GM19463 (cell line): ENCODE measurements around the gene CCDC144A.
"Not testable (repeated sequence)": the region's sequence is repeated elsewhere in the genome, so short reads cannot be mapped to it uniquely, and the experiment has no call there.

Source experiments
- ATAC-seq: cut with Tn5 transposase; IDR thresholded peaks from one replicate; pipeline ENCODE4 v1.9.1; 2021; ENCODE audit warnings: mild to moderate bottlenecking, moderate library complexity; ENCODE audit not compliant: unreplicated experiment

Gene CCDC144A

DNA sequence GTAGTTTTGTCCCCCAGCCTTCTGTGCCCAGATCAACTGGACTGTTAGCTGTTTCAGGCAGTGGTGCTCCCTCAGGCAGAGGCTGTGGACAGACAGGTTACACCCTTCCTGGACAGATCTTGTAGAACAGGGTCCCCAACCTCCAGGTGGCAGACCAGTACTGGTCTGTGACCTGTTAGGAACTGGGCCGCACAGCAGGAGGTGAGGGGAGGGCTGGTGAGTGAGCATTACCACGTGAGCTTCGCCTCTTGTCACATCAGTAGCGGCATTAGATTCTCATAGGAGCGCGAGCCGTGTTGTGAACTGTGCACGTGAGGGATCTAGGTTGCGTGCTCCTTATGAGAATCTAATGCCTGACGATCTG is 61.9 kb downstream of the CCDC144A start:
- ATAC-seq = not testable (repeated sequence)

- not testable (repeated sequence) for ATAC-seq
Observed at GRCh38 chr17:16757520-16757919, 67.5 kb downstream of the CCDC144A start.

- not testable (repeated sequence) for ATAC-seq
Observed at GRCh38 chr17:16758177-16758576, 68.1 kb downstream of the CCDC144A start.

- not testable (repeated sequence) for ATAC-seq
Observed at GRCh38 chr17:16768290-16769175, 78.5 kb downstream of the CCDC144A start.

GRCh38 chr17:16772394-16773145 is 82.5 kb downstream of the CCDC144A start:
- not testable (repeated sequence) for ATAC-seq

GRCh38 chr17:16773146-16773522 is 83.1 kb downstream of the CCDC144A start:
- not testable (repeated sequence) for ATAC-seq

DNA sequence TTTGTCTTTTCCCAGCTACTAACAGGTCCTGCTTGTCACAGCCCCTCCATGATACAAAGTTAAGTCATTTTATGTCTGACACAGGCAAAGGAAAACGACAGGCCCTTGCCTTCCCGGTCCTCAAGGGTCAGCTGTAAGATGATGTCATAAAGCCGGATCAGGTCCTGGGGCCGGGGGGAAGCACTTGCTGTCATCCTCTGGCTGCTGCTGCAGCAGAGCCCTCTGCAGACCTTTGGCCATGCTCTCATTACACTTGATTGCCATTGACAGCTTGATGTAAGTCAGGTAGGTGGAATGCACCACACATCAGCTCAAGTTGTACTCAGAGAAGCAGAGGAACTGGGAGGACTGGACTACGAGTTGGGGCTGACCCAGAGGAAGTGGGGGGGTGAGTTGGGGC is 97.8 kb downstream of the CCDC144A start:
- not testable (repeated sequence) for ATAC-seq

- ATAC-seq = not testable (repeated sequence)
Observed at GRCh38 chr17:16788889-16789536, 99.0 kb downstream of the CCDC144A start.

GRCh38 chr17:16789622-16790021 is 99.6 kb downstream of the CCDC144A start:
- not testable (repeated sequence) for ATAC-seq

DNA sequence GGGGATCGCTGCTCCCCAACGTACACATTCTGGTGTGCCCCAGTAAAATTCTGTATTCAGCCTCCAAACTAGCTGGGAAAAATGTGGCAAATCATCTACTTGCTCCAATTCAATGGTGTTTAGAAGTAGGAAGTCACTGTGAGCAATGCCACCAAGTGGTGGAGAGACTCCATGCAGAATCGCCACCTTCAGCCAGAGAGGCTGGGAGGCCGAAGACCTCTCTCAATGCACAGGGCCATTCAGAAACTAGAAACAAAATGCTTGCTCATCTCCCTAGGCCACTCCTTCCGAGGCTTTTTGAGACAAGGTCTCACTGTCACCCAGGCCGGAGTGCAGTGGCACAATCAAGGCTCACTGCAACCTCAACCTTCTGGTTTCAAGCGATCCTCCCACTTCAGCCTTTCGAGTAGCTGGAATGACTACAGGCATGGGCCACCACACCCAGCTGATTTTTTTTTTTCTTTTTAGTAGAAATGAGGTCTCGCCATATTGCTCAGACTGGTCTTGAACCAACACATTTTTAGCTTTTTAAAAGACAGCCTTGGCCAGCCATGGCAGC is 100.4 kb downstream of the CCDC144A start:
- ATAC-seq = not testable (repeated sequence)

- ATAC-seq = not testable (repeated sequence)
Observed at GRCh38 chr17:16794215-16794614, 104.2 kb downstream of the CCDC144A start.

GRCh38 chr17:16795894-16796293 is 105.9 kb downstream of the CCDC144A start:
- not testable (repeated sequence) for ATAC-seq

GRCh38 chr17:16804851-16805250 is 114.8 kb downstream of the CCDC144A start:
- not testable (repeated sequence) for ATAC-seq

DNA sequence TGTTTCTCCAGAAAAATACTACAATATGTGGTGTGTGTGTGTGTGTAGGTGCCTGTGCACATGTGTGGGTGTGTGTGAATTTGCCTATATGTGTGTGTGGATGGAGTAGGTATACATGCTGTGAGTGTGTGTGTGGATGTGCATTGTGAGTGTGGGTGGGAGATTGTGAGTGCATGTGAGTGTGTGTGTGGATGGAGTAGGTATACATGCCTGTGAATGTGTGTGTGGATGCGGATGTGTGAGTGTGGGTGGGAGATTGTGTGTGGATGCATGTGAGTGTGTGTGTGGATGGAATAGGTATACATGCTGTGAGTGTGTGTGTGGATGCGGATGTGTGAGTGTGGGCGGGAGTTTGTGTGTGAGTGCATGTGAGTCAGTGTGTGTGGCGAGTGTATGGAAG is 116.6 kb downstream of the CCDC144A start:
- not testable (repeated sequence) for ATAC-seq

DNA sequence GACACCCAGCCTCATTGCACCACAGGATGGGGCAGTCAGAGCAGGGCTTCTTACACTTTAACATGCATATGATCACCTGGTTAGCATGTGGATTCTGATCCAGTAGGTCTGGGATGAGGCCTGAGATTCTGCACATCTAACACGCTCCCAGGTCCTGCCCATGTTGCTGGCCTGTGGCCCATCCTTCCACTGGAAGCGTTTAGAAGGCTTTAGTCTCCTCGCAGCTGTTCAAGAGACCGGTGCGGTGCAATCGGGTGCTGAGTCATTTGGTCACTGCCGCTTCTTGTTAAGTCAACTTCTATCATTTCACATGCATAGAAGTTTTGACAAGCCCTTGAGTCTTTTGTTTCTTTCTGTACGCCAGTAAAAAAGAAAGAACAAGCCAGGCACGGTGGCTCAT is 117.6 kb downstream of the CCDC144A start:
- ATAC-seq = not testable (repeated sequence)

GRCh38 chr17:16810236-16810635 is 120.2 kb downstream of the CCDC144A start:
- not testable (repeated sequence) for ATAC-seq

DNA sequence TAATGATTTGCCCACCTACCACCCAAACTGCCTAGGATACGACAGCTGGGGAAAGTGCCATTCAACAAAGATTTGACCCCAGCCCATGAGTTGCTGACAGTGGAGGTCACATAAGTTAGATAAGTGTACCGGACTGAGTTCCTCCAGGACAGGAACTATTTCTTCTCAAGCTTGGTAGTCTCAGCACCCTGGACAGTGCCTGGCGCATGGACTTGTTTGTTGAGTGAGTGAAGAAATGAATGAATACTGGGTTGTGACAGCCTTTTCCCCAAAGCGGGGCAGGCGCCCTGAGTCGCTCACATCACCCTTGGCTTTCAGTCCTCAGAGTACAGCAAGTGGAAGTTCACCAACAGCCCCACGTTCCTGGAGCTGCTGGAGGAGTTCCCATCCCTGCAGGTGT is 122.1 kb downstream of the CCDC144A start:
- ATAC-seq = not testable (repeated sequence)

DNA sequence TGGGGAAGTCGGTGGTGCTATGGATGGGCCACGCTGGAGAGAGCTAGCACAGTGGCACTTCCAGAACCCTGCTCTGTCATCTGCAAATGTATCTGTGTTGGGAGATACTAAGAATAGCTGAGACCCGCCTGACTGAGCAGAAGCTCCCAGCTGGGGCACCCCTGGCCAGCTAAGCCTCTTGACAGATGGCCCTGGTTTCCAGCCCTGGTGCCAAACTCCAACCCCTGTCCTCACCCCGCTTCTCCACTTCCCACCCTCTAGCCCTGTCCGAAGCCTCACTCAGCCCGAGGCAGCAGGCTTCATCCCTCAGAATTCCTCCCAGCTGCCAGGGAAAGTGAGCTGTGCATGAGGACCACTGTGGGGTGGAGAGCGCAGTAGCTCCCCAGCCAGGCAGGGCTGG is 124.4 kb downstream of the CCDC144A start:
- ATAC-seq = no peak

- ATAC-seq = no peak
Observed at GRCh38 chr17:16817201-16817600, 127.2 kb downstream of the CCDC144A start.

DNA sequence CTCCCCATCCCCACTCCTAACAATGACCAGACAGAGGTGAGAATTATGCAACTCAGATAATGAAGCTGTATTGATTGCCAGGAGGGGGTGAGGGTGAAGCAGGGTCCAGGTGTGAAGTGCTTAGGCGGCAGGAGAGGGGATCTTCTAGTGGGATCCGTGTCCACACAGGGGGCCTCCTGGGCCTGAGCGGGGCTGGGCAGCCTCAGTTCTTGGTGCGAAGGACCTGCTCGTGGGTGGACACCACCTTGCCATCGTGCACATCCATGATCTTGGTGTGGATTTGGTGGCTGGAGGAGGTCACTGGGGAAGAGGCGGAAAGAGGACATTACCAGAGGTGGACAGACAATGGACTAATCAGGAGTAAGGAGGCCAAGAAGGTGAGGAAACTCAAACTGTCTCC is 127.9 kb downstream of the CCDC144A start:
- not testable (repeated sequence) for ATAC-seq

GRCh38 chr17:16818340-16818739 is 128.3 kb downstream of the CCDC144A start:
- no peak for ATAC-seq
